ENCODE measurements around the gene POMT2.

Gene POMT2

GRCh38 chr14:77240336-77240915, 80.3 kb downstream of the POMT2 start:
- no peak for DNase-seq (ENCODE audit: low read depth in 2 of 2)

GRCh38 chr14:77239412-77239811, 81.3 kb downstream of the POMT2 start:
- no peak for DNase-seq (ENCODE audit: low read depth in 2 of 2)

DNA sequence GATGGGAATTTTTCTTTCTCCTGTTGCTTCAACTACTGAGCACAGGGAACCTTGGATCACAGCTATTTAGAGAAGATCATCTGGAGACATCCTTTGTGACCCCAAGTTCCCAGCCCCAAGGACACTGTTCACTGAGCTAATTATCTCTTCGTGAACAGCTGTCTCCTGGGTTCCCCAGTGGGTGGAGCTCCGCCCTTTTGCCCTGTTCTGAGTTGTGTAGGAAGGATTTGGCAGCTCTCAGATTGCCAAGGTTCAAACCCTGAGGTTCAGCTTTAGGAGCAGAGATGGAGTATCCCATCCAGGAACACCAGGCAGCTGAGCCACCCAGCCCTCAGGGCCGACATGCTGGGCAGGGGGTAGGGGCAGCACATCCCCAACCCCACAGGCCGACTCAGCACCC, 81.7 kb downstream of the POMT2 start:
- DNase-seq (ENCODE audit: low read depth in 2 of 2), result no peak

- no peak for DNase-seq (ENCODE audit: low read depth in 2 of 2)
Measured at GRCh38 chr14:77238356-77238755, 82.3 kb downstream of the POMT2 start.

DNA sequence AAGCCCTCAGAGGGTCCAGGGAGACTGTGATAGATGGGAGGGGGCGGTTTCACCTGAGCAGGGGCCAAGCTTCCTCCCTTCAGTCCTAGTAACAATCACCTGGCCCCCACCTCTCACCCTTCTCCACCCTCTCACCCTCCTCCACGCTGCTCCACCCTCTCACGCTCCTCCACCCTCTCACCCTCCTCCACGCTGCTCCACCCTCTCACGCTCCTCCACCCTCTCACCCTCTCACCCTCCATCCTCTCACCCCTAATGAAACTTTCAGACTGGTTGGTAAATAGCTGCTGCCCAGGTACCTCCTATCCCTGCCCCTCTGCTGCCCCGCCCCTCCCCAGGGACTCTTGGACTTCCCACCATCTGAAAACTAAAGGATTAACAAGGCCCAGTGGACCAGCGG, 83.9 kb downstream of the POMT2 start:
- no peak for DNase-seq (ENCODE audit: low read depth in 2 of 2)

GRCh38 chr14:77231721-77232120, 89.0 kb downstream of the POMT2 start:
- DNase-seq (ENCODE audit: low read depth in 2 of 2), result no peak

- DNase-seq (ENCODE audit: low read depth in 2 of 2), result no peak
Measured at GRCh38 chr14:77230914-77231313, 89.8 kb downstream of the POMT2 start.

DNA sequence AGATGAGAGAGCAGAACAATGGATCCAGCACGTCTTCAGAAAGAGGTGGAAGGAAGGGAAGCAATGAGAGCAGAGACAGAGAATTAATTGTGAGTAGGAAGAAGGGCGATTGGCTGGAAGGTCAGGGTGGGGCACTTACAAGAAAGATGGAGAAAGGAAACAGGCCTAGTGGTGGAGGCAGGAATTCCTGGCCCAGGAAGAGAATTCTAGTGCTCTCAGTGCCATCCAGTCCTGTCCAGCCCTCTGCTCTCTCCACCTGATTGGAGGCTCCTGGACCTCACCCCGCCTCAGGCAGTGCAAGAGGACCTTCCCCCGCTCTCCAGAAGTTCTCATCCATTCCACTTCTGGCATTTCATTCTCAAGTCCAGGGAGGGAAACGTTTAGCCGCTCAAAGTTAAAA, 92.6 kb downstream of the POMT2 start:
- DNase-seq (ENCODE audit: low read depth in 2 of 2), result no peak

- no peak for DNase-seq (ENCODE audit: low read depth in 2 of 2)
Measured at GRCh38 chr14:77225892-77226557, 94.7 kb downstream of the POMT2 start.

DNA sequence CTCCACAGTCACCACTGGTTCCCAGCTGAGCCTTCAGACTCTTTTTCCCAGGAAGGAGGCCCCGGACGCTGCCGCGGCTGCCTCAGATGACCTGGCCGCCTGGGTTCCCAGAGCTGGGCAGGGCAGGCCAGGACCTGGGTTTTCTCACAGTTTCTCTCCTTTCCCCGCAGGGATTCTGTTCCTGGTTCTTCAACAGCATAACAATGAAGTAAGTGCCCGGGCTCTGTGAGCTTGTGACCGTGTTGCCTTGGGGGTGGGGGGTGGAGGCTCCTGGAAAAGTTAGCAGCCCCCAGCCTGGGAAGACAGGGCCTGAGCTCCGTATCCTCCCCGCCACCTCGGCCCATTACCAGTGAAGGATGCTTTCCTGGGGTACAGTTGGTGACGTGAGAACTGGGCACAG, 95.4 kb downstream of the POMT2 start:
- DNase-seq (ENCODE audit: low read depth in 2 of 2), result no peak

Data from fibroblast of skin of left quadriceps (primary cell).